ENCODE data around the gene BSND. TPM values are rescaled to one million over a fixed set of nuclear protein-coding genes. Genes with fewer than 3 reads are reported as not detected.
A peak's percentile ranks its signal among the peaks of the same experiment; 100 is the strongest.
"Not testable (repeated sequence)": the region's sequence is repeated elsewhere in the genome, so short reads cannot be mapped to it uniquely, and the experiment has no call there.

The BSND gene
- total RNA-seq, 1 experiment from 2014 or later = not detected

- DNase-seq (ENCODE audit: low read depth) = peak; percentile 15
These were observed 17.2 kb downstream of the BSND start for GRCh38 chr1:55015731-55016620.

- DNase-seq (ENCODE audit: low read depth) = no peak
These were observed 19.7 kb downstream of the BSND start for GRCh38 chr1:55018395-55018794.

GRCh38 chr1:55021942-55022546 lies 23.3 kb downstream of the BSND start:
- DNase-seq (ENCODE audit: low read depth) = peak; percentile 92

- not testable (repeated sequence) for DNase-seq (ENCODE audit: low read depth)
These were observed 25.4 kb downstream of the BSND start for GRCh38 chr1:55024163-55024562.

- DNase-seq (ENCODE audit: low read depth) = not testable (repeated sequence)
These were observed 27.9 kb downstream of the BSND start for GRCh38 chr1:55026682-55027081.

GRCh38 chr1:55031098-55031497 lies 32.4 kb downstream of the BSND start:
- DNase-seq (ENCODE audit: low read depth) = not testable (repeated sequence)

- no peak for DNase-seq (ENCODE audit: low read depth)
These were observed 34.5 kb downstream of the BSND start for GRCh38 chr1:55033265-55033614.

GRCh38 chr1:55034476-55035133 lies 35.9 kb downstream of the BSND start:
- DNase-seq (ENCODE audit: low read depth) = no peak

GRCh38 chr1:55035904-55036303 lies 37.2 kb downstream of the BSND start:
- no peak for DNase-seq (ENCODE audit: low read depth)

- DNase-seq (ENCODE audit: low read depth) = no peak
These were observed 39.2 kb downstream of the BSND start for GRCh38 chr1:55037733-55038551.

GRCh38 chr1:55038552-55038838 lies 39.8 kb downstream of the BSND start:
- DNase-seq (ENCODE audit: low read depth) = no peak

GRCh38 chr1:55038974-55039341 lies 40.2 kb downstream of the BSND start:
- DNase-seq (ENCODE audit: low read depth) = no peak

GRCh38 chr1:55039342-55040082 lies 40.8 kb downstream of the BSND start, which contains the start of gene PCSK9:
PCSK9 (plus strand) TSS chr1:55039548; CDS start chr1:55039838, 290 bp downstream.
- DNase-seq (ENCODE audit: low read depth) = no peak

GRCh38 chr1:55040083-55040932 lies 41.6 kb downstream of the BSND start:
- no peak for DNase-seq (ENCODE audit: low read depth)

GRCh38 chr1:55040933-55041494 lies 42.3 kb downstream of the BSND start:
- DNase-seq (ENCODE audit: low read depth) = no peak

- DNase-seq (ENCODE audit: low read depth) = no peak
These were observed 42.9 kb downstream of the BSND start for GRCh38 chr1:55041613-55042012.

GRCh38 chr1:55043011-55043410 lies 44.3 kb downstream of the BSND start:
- no peak for DNase-seq (ENCODE audit: low read depth)

- DNase-seq (ENCODE audit: low read depth) = no peak
These were observed 45.0 kb downstream of the BSND start for GRCh38 chr1:55043726-55044125.

- DNase-seq (ENCODE audit: low read depth) = no peak
These were observed 46.1 kb downstream of the BSND start for GRCh38 chr1:55044617-55045397.

All from LHCN-M2 (cell line).